CD4-positive, alpha-beta T cell treated with Interleukin-1 beta for 1 hour (primary cell): ENCODE results near the gene ULK4.
"Not testable (repeated sequence)": the region's sequence is repeated elsewhere in the genome, so short reads cannot be mapped to it uniquely, and the experiment has no call there.

Source experiments
- DNase-seq, 2 donors: peaks; one replicate each; pipeline ENCODE4 v3.0.0-alpha.2; 2020 to 2022

ULK4 gene

DNA sequence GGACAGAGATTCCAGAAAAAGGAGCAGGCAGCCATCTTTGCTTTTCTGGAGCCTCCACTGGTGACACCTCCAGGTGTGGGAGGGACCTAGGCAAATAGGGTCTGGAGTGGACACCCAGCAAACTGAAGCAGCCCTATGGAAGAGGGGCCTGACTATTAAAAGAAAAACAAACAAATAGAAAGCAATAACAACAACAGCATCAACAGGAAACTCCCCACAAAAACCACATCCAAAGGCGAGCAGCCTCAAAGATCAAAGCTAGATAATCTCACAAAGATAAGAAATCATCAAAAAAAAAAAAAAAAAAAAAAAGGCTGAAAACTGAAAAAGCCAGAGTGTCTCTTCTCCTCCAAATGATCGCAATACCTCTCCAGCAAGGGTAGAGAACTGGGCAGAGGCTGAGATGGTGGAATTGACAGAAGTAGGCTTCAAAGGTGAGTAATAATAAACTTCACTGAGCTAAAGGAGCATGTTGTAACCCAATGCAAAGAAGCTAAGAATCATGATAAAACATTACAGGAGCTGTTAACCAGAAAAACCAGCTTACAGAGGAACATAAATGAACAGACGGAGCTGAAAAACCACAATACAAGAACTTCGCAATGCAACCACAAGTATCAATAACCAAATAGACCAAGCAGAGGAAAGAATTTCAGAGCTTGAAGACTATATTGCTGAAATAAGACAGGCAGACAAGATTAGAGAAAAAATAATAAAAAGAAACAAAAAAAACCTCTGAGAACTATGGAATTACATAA is 537.2 kb downstream of the ULK4 start:
- DNase-seq = no peak

DNA sequence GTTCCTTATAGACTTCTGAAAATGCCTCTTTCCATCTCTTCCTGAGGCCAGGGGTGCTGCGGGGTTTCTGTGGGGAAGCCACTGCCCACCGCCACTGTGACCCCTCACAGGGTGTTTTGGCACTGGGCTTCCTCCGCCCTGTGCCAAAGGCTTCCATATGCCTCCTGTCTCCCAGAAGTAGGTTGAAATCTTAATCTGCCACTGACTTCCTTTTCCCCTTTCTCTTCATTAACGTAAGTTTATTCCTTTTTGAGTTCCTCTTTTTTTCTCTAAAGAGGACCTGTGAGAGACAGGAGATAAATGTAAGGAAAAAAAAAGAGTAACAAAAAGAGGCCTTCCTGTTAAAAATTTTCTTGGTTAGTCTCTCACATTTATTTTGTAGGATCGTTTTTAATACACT is 542.1 kb downstream of the ULK4 start:
- no peak for DNase-seq

DNA sequence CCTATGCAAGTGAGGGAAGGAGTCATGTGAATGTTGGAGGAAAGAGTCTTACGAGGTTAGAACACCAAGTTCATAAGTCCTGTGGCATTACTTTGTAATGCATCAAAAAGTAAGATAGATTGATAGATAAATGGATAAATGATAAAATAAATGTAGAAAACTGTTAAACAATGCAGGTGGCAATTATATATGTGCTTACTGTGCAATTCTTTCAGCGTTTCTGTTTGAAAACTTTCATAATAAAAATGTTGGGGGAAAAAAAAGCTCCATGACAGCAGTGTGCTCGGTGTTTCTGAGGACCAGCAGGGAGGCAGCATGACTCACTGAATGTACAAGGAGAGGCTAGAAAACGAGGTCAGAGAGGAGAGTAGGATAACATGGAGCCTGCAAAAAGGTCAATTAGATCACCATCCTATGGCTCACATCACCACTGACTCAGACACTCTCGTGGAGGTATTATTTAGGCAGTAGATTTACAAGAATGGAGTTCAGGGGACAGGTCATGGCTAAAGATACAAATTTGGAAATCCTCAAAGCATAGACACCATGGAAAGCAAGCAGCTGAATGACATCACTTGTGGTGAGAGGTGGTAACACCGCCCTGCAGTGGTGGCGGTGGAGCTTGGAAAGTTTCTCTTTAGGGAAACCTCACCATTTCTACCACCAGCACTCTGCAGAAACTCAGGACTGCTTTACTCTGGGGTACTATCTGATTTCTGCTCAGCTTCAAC is 542.8 kb downstream of the ULK4 start:
- peak; percentile 5 to 27 for DNase-seq

DNA sequence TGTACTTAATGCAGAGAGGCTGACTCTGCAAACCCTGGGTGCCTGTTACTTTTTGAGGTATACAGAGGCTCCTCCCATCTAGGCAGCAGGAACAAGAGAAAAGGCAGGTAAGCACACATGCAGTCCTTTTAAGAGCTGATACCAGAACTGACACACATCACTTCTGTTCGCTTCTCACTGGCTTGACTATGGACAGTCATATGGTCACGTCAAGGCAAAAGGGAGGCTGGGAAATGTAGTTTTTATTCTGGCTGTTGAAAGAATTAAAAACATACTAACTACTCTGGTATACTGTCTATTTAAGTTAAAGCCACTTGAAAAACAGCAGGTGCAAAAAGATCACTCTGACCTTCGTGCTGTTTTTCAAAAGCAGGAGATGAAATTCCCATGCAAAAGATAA is 544.3 kb downstream of the ULK4 start:
- no peak for DNase-seq

- no peak for DNase-seq
Measured at GRCh38 chr3:41411065-41411464, 550.8 kb downstream of the ULK4 start.

DNA sequence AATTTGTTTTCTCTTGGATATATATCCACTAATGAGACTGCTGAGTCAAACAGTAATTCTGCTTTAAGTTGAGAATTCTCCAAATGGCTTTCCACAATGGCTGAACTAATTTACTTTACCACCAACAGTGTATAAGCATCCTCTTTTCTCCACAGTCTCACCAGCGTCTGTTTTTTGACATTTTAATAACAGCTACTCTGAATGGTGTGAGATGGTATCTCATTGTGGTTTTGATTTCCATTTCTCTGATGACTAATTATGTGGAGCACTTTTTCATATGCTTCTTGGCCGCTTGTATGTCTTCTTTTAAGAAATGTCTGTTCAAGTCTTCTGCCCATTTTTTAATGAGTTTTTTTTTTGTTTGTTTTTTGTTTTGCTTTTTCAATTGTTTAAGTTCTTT is 556.4 kb downstream of the ULK4 start:
- DNase-seq = peak in 1 of 2 donors; percentile 7

DNA sequence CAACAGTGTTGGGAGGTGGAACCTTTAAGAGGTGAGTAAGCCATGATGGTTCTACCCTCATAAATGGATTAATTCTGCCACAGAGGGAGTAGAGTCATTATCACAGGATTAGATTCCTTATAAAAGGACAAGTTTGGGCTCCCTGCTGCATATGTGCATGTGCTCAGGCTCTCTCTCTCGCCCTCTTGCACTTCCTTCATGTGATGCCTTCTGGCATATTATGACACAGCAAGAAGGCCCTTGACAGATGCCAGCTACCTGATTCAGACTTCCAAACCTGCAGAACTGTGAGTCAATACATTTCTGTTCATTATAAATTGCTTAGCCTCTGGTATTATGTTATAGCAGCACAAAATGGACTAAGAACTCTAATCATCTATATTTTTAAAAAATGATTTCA is 557.3 kb downstream of the ULK4 start:
- DNase-seq = no peak

GRCh38 chr3:41394896-41395295 is 567.0 kb downstream of the ULK4 start:
- no peak for DNase-seq

DNA sequence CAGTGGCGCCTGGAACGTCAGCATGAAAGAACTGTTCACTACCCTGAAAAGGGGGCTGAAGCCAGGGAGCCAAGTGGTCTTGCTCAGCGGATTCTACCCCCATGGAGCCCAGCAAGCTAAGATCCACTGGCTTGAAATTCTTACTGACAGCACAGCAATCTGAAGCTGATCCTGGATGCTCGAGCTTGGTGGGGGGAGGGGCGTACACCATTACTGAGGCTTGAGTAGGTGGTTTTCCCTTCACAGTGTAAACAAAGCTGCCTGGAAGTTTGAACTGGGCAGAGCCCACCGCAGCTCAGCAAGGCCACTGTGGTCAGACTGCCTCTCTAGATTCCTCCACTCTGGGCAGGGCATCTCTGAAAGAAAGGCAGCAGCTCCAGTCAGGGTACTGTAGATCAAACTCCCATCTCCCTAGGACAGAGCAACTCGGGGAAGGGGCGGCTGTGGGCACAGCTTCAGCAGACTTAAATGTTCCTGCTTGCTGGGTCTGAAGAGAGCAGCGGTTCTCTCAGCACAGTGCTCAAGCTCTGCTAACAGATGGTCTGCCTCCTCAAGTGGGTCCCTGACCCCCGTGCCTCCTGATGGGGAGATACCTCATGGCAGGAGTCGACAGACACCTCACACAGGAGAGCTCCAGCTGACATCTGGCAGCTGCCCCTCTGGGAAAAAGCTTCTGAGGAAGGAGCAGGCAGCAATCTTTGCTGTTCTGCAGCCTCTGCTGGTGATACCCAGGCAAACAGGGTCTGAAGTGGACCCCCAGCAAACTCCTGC is 591.0 kb downstream of the ULK4 start:
- not testable (repeated sequence) for DNase-seq

- no peak for DNase-seq
Measured at GRCh38 chr3:41370307-41370706, 591.6 kb downstream of the ULK4 start.

DNA sequence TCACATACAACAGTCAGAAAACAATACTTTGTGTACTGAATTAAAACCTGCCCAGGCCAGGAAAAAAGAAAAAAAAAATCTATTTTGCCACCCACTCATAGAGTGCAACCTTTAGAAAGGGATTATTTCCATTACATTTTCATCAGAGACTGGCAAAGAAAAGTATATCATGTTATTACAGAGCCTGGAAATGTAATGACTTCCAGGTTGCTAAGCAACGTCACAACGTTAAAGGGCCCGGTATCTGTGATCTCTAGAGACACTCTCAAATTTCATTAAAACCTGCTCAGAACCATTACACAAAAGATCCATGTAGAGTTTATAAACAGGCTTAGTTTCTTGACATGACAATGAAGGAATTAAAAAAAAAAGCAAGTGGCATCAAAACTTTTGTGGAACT is 592.1 kb downstream of the ULK4 start:
- no peak for DNase-seq

DNA sequence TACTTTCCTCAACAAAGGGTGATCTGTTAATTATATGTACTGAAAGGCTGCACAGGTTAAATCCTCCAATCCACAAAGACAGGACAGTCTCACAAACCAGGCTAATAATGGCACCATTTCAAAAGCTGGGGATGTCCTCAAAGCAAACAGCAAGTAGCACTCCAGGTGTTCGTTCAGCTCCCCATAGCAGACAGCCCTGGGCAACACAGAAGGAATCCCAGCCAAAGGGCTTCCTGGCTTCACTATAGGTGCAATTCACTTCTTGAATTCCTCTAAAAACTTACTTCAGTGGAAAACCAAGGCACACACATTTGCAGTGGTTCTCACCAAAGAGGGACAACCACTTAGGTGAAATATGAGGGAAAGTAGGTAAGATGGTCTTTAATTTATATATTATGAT is 595.9 kb downstream of the ULK4 start:
- DNase-seq = no peak

GRCh38 chr3:41364736-41365135 is 597.2 kb downstream of the ULK4 start:
- no peak for DNase-seq

- no peak for DNase-seq
Measured at GRCh38 chr3:41363830-41364523, 597.9 kb downstream of the ULK4 start.

DNA sequence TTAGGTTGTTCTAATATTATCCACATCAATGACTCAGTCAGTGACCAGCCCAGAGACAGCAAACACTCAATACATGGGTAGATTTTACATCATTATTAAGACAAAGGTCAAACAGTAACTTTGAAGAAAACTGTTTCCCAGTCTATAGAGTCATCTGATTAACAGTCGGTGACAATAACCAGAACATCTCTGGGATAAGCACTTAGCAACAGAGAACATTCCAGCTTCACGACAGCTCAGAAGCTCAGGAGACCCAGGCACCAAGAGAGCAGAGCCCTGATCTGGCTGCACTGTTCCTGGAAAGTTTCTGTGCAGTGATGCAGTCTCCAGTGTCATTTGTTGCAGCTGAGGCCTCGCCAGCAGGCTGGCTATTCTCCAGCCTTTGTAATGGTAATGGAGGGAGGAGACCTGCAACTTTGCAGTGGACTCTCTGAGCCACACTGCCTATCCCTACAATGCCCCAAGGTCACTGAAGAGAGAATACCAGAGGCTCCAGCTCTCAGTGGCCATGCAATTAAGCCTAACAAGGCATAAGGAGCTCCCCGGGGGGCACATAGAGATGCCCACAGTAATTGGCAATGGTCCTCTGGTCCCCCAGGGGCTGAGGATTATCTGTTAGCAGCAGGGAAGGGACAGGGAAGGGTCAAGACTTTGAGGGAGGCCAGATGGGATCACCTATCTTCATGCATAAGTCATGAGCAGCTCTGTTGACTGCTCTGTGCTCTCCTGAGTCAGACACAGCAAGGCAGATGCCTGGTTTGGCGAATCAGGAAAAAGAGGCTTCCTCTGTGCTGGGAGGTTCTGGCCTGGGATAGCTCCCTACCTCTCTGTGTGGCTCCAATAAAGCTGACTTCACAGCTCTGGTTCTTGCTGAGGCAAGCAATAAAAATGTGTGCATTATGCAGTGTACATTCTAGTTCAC is 599.0 kb downstream of the ULK4 start:
- no peak for DNase-seq

GRCh38 chr3:41357271-41357670 is 604.6 kb downstream of the ULK4 start:
- DNase-seq = no peak

- no peak for DNase-seq
Measured at GRCh38 chr3:41356775-41357174, 605.1 kb downstream of the ULK4 start.

DNA sequence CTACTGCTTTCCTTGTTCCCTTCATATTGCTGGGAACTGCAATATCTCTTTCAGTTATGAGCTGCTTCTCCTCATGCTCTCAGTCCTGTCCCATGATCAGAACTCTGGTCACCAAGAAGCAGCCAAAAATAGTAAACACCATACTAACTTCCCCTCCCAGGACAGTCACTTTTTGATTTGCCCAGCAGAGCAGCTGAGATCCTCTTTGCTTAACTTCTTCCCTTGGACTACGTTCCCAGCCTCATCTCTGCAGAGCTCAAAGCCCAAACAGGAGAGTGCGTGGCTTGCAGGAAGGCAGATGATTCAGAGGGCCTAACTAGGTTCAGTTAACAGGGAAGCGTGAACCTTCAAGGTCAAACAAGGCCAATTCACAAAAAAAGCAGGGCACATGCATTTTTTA is 609.4 kb downstream of the ULK4 start:
- no peak for DNase-seq

- no peak for DNase-seq
Measured at GRCh38 chr3:41350441-41350840, 611.5 kb downstream of the ULK4 start.

DNA sequence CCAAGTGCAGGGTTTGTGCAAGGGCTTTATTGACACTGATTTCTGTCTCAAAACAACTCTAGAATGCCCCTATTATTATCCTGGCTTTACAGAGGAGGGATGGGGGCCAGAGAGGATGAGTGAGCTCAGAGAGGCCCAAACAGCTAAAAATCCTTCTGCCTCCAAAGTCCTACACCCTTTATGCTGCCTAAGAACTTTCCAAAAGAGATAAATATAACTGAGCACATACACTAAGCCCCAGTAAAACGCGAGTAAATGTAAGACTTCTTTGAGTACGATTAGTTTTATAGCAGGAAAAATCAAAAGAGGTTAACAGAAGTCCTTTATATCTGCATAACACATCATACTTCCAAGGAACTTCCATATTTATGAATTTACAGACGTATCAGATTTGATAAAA is 613.5 kb downstream of the ULK4 start:
- DNase-seq = no peak

- no peak for DNase-seq
Measured at GRCh38 chr3:41346698-41347270, 615.1 kb downstream of the ULK4 start.

DNA sequence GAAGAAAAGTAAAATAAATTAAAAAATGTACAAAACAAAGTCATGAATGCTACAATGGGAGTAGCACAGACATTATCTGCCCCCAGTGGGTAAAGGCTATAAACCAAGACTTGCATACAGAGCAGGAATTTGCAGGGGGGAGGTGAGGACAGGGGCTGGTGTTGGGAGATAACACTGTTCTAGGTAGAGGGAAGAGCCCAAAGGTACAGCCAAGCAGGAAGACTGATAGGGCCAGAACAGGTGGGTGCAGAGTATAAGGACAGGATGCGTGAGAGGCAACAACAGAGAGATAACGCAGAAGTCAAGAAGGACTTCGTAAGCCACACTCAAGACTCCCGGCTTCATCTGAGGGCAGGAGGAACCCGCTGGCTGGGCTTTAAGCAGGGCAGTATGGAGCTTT is 616.1 kb downstream of the ULK4 start:
- no peak for DNase-seq
